ENCODE results near the gene JUND.

JUND gene

GRCh38 chr19:18301718-18302111 lies 20.3 kb upstream of the JUND start:
- no peak for DNase-seq (ENCODE audit: insufficient read length, low spot score)
- TF ChIP-seq CTCF (IDR thresholded peaks at IDR 0.05; ENCODE audit: insufficient read depth, missing control alignments) = no peak
- no peak for FAIRE-seq

- FAIRE-seq (no peak), DNase-seq (ENCODE audit: insufficient read length, low spot score) (no peak)
- TF ChIP-seq CTCF (IDR thresholded peaks at IDR 0.05; ENCODE audit: insufficient read depth, missing control alignments) = no peak
Observed at GRCh38 chr19:18300930-18301717, 19.7 kb upstream of the JUND start.

DNA sequence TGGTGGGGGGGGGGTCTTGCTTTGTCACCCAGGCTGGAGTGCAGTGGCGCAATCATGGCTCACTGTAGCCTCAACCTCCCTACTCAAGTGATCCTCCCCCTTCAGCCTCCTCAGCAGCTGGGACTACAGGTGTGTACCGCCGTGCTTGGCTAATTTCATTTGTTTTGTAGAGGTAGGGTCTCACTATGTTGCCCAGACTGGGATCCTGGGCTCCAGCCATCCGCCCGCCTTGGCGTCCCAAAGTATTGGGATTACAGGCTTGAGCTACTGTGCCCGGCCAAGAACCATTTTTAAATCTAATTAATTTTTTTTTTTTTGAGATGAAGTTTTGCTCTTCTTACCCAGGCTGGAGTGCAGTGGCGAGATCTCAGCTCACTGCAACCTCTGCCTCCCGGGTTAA lies 18.2 kb upstream of the JUND start:
- no peak for TF ChIP-seq CTCF (IDR thresholded peaks at IDR 0.05; ENCODE audit: insufficient read depth, missing control alignments)
- FAIRE-seq (no peak), DNase-seq (ENCODE audit: insufficient read length, low spot score) (no peak)

DNA sequence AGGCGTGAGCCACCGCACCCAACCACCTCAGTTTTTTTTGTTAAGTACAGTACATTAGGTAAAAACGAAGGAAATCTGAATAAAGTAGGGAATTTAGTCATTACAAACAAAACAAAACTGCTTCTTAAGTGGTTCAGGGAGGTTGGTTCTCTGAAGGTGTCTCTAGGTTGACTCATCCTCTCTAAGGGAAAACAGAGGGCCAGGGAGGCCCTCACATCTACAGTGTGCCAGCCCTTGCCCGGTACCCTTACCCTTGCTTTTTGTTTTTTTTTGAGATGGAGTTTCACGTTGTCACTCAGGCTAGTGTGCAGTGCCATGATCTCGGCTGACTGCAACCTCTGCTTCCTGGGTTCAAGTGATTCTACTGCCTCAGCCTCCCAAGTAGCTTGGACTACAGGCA lies 17.2 kb upstream of the JUND start:
- DNase-seq (ENCODE audit: insufficient read length, low spot score) (no peak), FAIRE-seq (no peak)
- TF ChIP-seq CTCF (IDR thresholded peaks at IDR 0.05; ENCODE audit: insufficient read depth, missing control alignments) = no peak

GRCh38 chr19:18297308-18297707 lies 15.9 kb upstream of the JUND start:
- no peak for FAIRE-seq
- no peak for TF ChIP-seq CTCF (IDR thresholded peaks at IDR 0.05; ENCODE audit: insufficient read depth, missing control alignments)
- no peak for DNase-seq (ENCODE audit: insufficient read length, low spot score)

- no peak for TF ChIP-seq CTCF (IDR thresholded peaks at IDR 0.05; ENCODE audit: insufficient read depth, missing control alignments)
- FAIRE-seq = no peak
- no peak for DNase-seq (ENCODE audit: insufficient read length, low spot score)
Observed at GRCh38 chr19:18295034-18295451, 13.6 kb upstream of the JUND start.

DNA sequence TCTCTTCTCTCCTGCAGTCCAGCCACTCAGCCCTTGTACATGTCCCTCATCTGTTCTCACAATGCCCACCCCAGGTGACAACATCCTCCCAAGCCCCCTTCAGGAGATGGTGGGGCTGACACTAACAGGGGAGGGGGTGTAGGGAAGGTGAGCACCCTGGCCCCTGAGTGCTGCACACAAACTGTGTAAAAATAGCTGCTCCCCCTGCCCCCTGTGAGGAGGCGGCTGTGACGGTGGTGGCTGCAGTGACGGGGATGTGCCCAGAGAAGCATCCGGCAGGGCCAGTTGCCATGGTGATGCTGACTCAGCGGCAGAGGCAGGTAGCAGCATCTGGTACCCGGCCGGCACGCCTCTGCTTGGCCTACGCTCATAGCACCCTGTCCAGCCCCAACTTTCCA lies 13.0 kb upstream of the JUND start:
- DNase-seq (ENCODE audit: insufficient read length, low spot score) (no peak), FAIRE-seq (no peak)
- TF ChIP-seq CTCF (IDR thresholded peaks at IDR 0.05; ENCODE audit: insufficient read depth, missing control alignments) = no peak
